NCI-H69 (cell line): ENCODE results near the gene MAP1B.
A peak's percentile ranks its signal among the peaks of the same experiment; 100 is the strongest.
"Not testable (repeated sequence)": the region's sequence is repeated elsewhere in the genome, so short reads cannot be mapped to it uniquely, and the experiment has no call there.

Experiments used
- DNase-seq: peaks from one replicate; lab custom pipeline; 2025; lab: John Stamatoyannopoulos, UW

Gene MAP1B

GRCh38 chr5:72161951-72162350 lies 54.7 kb downstream of the MAP1B start:
- DNase-seq: no peak

GRCh38 chr5:72163349-72163983 lies 56.2 kb downstream of the MAP1B start:
- peak; percentile 50 for DNase-seq

- peak; percentile 99 for DNase-seq
Measured at GRCh38 chr5:72166070-72166979, 59.0 kb downstream of the MAP1B start.

GRCh38 chr5:72167257-72167656 lies 60.0 kb downstream of the MAP1B start:
- DNase-seq: no peak

- DNase-seq: no peak
Measured at GRCh38 chr5:72167804-72168203, 60.5 kb downstream of the MAP1B start.

GRCh38 chr5:72170101-72170500 lies 62.8 kb downstream of the MAP1B start:
- no peak for DNase-seq

- not testable (repeated sequence) for DNase-seq
Measured at GRCh38 chr5:72171181-72171580, 63.9 kb downstream of the MAP1B start.

GRCh38 chr5:72171667-72172066 lies 64.4 kb downstream of the MAP1B start:
- DNase-seq: peak; percentile 29

- peak; percentile 91 for DNase-seq
Measured at GRCh38 chr5:72172786-72173185, 65.5 kb downstream of the MAP1B start.

- DNase-seq: no peak
Measured at GRCh38 chr5:72177538-72177937, 70.3 kb downstream of the MAP1B start.

- no peak for DNase-seq
Measured at GRCh38 chr5:72179028-72179815, 71.9 kb downstream of the MAP1B start.

GRCh38 chr5:72179816-72180440 lies 72.7 kb downstream of the MAP1B start:
- DNase-seq: no peak

GRCh38 chr5:72180925-72181324 lies 73.7 kb downstream of the MAP1B start:
- no peak for DNase-seq

GRCh38 chr5:72182686-72183085 lies 75.4 kb downstream of the MAP1B start:
- no peak for DNase-seq

- no peak for DNase-seq
Measured at GRCh38 chr5:72183101-72183520, 75.8 kb downstream of the MAP1B start.

- DNase-seq: no peak
Measured at GRCh38 chr5:72184408-72184807, 77.1 kb downstream of the MAP1B start.

GRCh38 chr5:72185496-72186329 lies 78.4 kb downstream of the MAP1B start:
- DNase-seq: peak; percentile 91

GRCh38 chr5:72187388-72188075 lies 80.3 kb downstream of the MAP1B start:
- DNase-seq: no peak

GRCh38 chr5:72188166-72188565 lies 80.9 kb downstream of the MAP1B start:
- DNase-seq: no peak

GRCh38 chr5:72189146-72189545 lies 81.9 kb downstream of the MAP1B start:
- DNase-seq: no peak

- DNase-seq: no peak
Measured at GRCh38 chr5:72191404-72191803, 84.1 kb downstream of the MAP1B start.
